Sigmoid colon (tissue), 4 donors: ENCODE data around the gene SOX13.

Experiments used
- EP300 ChIP-seq, 4 donors: sonication (generic); formaldehyde crosslinking; IDR thresholded peaks; one replicate each; pipeline ENCODE4 v1.6.1; 2017; ENCODE audit warnings: antibody characterized with exemption in 4 of 4
- POLR2A ChIP-seq, 2 donors: fragments of 450-650 bp; IDR thresholded peaks; one replicate each; pipeline ENCODE4 v1.6.1; 2016; ENCODE audit warnings: antibody characterized with exemption in 2 of 2, mild to moderate bottlenecking in 2 of 2, moderate library complexity in 2 of 2

GRCh38 chr1:204069887-204070286 is 3.0 kb upstream of the SOX13 start:
- TF ChIP-seq POLR2A (IDR thresholded peaks at IDR 0.05) (no peak), EP300 (IDR thresholded peaks at IDR 0.05) (no peak)
